Activated naive CD4-positive, alpha-beta T cell treated with anti-CD3 and anti-CD28 coated beads for 36 hours (primary cell): ENCODE measurements around the gene RBM42. TPM values are rescaled to one million over a fixed set of nuclear protein-coding genes. Genes with fewer than 3 reads are reported as not detected.
A peak's percentile ranks its signal among the peaks of the same experiment; 100 is the strongest.

Source experiments
- CTCF ChIA-PET: fragments of 350-600 bp; sonication (Branson Sonifier 250); formaldehyde crosslinking; loops from one replicate; lab custom pipeline; 2021; ENCODE audit warnings: antibody characterized with exemption; lab: Charles Lee
- DNase-seq: peaks from one replicate; pipeline ENCODE4 v3.0.0-alpha.2; 2020
- H3K27ac Mint-ChIP-seq: one replicate; pipeline ENCODE4 v1.8.0; 2021; ENCODE audit warnings: mild to moderate bottlenecking, mixed read lengths
- H3K27me3 Mint-ChIP-seq: one replicate; pipeline ENCODE4 v1.8.0; 2021; ENCODE audit warnings: low read depth, mixed read lengths
- H3K36me3 Mint-ChIP-seq: one replicate; pipeline ENCODE4 v1.8.0; 2021; ENCODE audit warnings: low read depth, mixed read lengths
- H3K4me1 Mint-ChIP-seq: one replicate; pipeline ENCODE4 v1.8.0; 2021; ENCODE audit warnings: low read depth, mixed read lengths
- H3K4me3 Mint-ChIP-seq: one replicate; pipeline ENCODE4 v1.8.0; 2021; ENCODE audit warnings: mild to moderate bottlenecking, moderate library complexity, mixed read lengths
- H3K9me3 Mint-ChIP-seq: one replicate; pipeline ENCODE4 v1.8.0; 2021; ENCODE audit warnings: mixed read lengths
- intact Hi-C: fragments of 100-400 bp; cut with micrococcal nuclease; formaldehyde crosslinking; loops from one replicate; pipeline ENCODE4 v1.15.1; 2023
- total RNA-seq, 2 experiments: library from RNA; stranded (reverse); gene quantifications; one replicate each; pipeline ENCODE4 v1.2.3, GENCODE V29; 2021

The RBM42 gene
- total RNA-seq, 2 experiments from 2014 or later: 64.2 to 66.2 TPM

DNA sequence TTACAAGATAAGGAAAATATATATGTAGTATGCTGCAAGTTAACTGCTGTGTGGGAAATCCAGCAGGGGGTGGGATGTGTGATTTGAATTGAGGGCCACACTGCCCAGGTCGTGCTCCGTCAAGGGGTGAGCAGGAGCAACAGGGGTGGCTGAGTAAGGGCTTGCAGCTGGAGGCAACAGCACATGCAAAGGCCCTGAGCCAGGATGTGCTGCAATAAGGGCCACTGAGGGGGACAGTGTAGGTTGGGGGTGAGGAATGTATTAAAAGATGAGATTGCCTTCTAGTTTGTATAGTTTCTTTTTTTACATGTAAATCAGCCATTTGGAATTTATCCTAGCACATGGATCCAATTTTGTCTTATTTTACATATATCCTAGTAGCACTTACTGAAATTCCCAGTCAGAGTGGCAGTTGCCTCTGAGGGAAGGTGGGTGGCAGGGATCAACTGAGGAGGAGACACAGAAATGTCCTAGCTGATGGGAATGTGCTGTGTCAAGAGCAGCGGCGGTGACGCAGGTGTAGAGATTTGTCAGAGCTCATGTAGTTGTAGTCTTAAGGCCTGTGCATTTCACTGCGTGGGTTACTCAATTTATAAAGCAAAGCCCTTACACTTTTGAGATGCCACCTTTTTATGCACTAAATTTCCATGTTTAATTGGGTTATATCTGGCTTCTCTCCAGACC is 5.4 kb upstream of the RBM42 start:
- Mint-ChIP-seq H3K9me3 (no peaks in the 10 kb centered on the region), H3K27me3 (no peaks in the 10 kb centered on the region), H3K27ac (no peak overlapping the region), H3K36me3 (peaks cover 8% of the 10 kb centered on the region), H3K4me1 (peaks cover 5% of the 10 kb centered on the region), H3K4me3 (no peak overlapping the region)
- DNase-seq: no peak
- intact Hi-C loops: no loop called here
- CTCF ChIA-PET: interaction anchor here (0.5 to 1.2 kb wide), 2 partner anchors 31 to 76 kb away, joined by 3 to 5 read pairs; no protein-coding TSS in a partner anchor

- Mint-ChIP-seq H3K27ac (peak overlapping the region; percentile 95), H3K9me3 (no peaks in the 10 kb centered on the region), H3K36me3 (peaks cover 16% of the 10 kb centered on the region), H3K4me3 (peak overlapping the region; percentile 100), H3K4me1 (peaks cover 18% of the 10 kb centered on the region), H3K27me3 (no peaks in the 10 kb centered on the region)
- DNase-seq: no peak
- intact Hi-C loops: loop anchor here (1.0 kb wide), 5 partner anchors 16 to 117 kb away; partner anchors contain the start of genes COX6B1, HAUS5, PSENEN and TMEM147
- CTCF ChIA-PET: no interaction called here
Observed at GRCh38 chr19:35628264-35628564, 622 bp upstream of the RBM42 start.

DNA sequence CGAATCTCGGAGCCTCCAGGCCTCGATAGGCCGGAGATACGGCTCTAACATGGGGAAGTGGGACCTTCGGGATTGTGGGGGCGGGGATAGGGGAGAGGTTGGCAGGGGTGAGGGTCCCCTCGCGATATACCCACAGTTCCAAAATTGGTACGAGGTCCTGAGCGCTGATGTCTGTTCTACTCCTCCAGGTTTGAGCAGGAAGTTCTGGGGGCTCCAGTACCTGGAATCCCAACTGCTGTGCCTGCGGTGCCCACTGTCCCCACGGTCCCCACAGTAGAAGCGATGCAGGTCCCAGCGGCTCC is 447 bp downstream of the RBM42 start:
- Mint-ChIP-seq H3K4me1 (peaks cover 19% of the 10 kb centered on the region), H3K27me3 (no peaks in the 10 kb centered on the region), H3K4me3 (peak overlapping the region; percentile 100), H3K27ac (peak overlapping the region; percentile 41), H3K36me3 (peaks cover 18% of the 10 kb centered on the region), H3K9me3 (no peaks in the 10 kb centered on the region)
- intact Hi-C loops: no loop called here
- no peak for DNase-seq
- CTCF ChIA-PET: interaction anchor here (1.0 kb wide), 1 partner anchor 119 kb away, joined by 3 read pairs; no protein-coding TSS in a partner anchor

GRCh38 chr19:35633727-35634440 is 5.0 kb downstream of the RBM42 start:
- DNase-seq: no peak
- Mint-ChIP-seq H3K27ac (peak overlapping the region; percentile 68), H3K27me3 (no peaks in the 10 kb centered on the region), H3K4me1 (peaks cover 10% of the 10 kb centered on the region), H3K4me3 (no peak overlapping the region), H3K36me3 (peaks cover 30% of the 10 kb centered on the region), H3K9me3 (no peaks in the 10 kb centered on the region)
- intact Hi-C loops: no loop called here
- CTCF ChIA-PET: no interaction called here

GRCh38 chr19:35636651-35637050 is 7.8 kb downstream of the RBM42 start:
- DNase-seq: no peak
- H3K4me3 Mint-ChIP-seq: no peak overlapping the region
- H3K9me3 Mint-ChIP-seq: no peaks in the 10 kb centered on the region
- no peaks in the 10 kb centered on the region for H3K27me3 Mint-ChIP-seq
- H3K4me1 Mint-ChIP-seq: peaks cover 9% of the 10 kb centered on the region
- no peak overlapping the region for H3K27ac Mint-ChIP-seq
- CTCF ChIA-PET: no interaction called here
- H3K36me3 Mint-ChIP-seq: peaks cover 27% of the 10 kb centered on the region
- intact Hi-C loops: no loop called here

DNA sequence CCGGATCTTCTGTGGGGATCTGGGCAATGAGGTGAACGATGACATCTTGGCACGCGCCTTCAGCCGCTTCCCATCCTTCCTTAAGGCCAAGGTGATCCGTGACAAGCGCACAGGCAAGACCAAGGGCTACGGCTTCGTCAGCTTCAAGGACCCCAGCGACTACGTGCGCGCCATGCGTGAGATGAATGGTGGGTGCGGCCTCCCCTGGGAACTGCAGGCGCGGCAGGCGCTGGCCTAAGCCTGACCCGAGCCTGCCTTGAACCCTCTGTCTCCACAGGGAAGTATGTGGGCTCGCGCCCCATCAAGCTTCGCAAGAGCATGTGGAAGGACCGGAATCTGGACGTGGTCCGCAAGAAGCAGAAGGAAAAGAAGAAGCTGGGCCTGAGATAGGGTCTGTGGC is 8.3 kb downstream of the RBM42 start:
- H3K9me3 Mint-ChIP-seq: no peaks in the 10 kb centered on the region
- DNase-seq: no peak
- no peaks in the 10 kb centered on the region for H3K27me3 Mint-ChIP-seq
- no peak overlapping the region for H3K27ac Mint-ChIP-seq
- H3K36me3 Mint-ChIP-seq: peaks cover 23% of the 10 kb centered on the region
- H3K4me3 Mint-ChIP-seq: no peak overlapping the region
- H3K4me1 Mint-ChIP-seq: peaks cover 14% of the 10 kb centered on the region
- intact Hi-C loops: no loop called here
- CTCF ChIA-PET: no interaction called here

- Mint-ChIP-seq H3K27me3 (no peaks in the 10 kb centered on the region), H3K4me3 (no peak overlapping the region), H3K9me3 (no peaks in the 10 kb centered on the region), H3K36me3 (peaks cover 16% of the 10 kb centered on the region), H3K27ac (no peak overlapping the region), H3K4me1 (peaks cover 20% of the 10 kb centered on the region)
- DNase-seq: no peak
- intact Hi-C loops: no loop called here
- CTCF ChIA-PET: no interaction called here
Observed at GRCh38 chr19:35639321-35639639, 10.4 kb downstream of the RBM42 start.

GRCh38 chr19:35639863-35640262 is 11.0 kb downstream of the RBM42 start:
- no peak overlapping the region for H3K4me3 Mint-ChIP-seq
- no peaks in the 10 kb centered on the region for H3K9me3 Mint-ChIP-seq
- CTCF ChIA-PET: no interaction called here

DNA sequence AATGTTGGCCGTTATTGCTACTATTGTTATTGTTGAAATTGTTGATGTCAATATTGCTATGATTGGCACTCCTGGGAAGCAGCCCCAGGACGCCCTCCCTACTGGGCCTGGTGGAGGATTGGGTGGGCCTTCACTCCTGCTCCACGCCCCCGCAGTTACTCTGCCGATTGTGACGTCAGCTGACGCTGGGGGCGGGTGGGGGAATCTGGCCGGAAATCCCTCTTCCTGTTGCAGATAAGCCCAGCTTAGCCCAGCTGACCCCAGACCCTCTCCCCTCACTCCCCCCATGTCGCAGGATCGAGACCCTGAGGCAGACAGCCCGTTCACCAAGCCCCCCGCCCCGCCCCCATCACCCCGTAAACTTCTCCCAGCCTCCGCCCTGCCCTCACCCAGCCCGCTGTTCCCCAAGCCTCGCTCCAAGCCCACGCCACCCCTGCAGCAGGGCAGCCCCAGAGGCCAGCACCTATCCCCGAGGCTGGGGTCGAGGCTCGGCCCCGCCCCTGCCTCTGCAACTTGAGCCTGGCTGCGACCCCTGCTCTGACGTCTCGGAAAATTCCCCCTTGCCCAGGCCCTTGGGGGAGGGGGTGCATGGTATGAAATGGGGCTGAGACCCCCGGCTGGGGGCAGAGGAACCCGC is 12.8 kb downstream of the RBM42 start, which contains the start of gene ETV2:
TSS of gene ETV2 (plus strand) at position 231 of the 637 bp plus-strand sequence. CDS start 716 bp downstream, outside the sequence.
- H3K9me3 Mint-ChIP-seq: no peaks in the 10 kb centered on the region
- CTCF ChIA-PET: no interaction called here
- intact Hi-C loops: loop anchor here (2.0 to 5.0 kb wide), 3 partner anchors 94 to 227 kb away; partner anchors contain the start of genes APLP1, ARHGAP33 and TMEM147
- H3K4me3 Mint-ChIP-seq: peak within 1 kb of the TSS; percentile 82
- peaks cover 9% of the 10 kb centered on the region for H3K36me3 Mint-ChIP-seq
- peaks cover 34% of the 10 kb centered on the region for H3K4me1 Mint-ChIP-seq
- H3K27me3 Mint-ChIP-seq: no peaks in the 10 kb centered on the region
- no peak within 1 kb of the TSS for H3K27ac Mint-ChIP-seq
- peak; percentile 63 for DNase-seq

More at GRCh38 chr19:35639863-35640262, 11.0 kb downstream of the RBM42 start:
- intact Hi-C loops: loop anchor here (5.0 kb wide), 2 partner anchors 93 to 137 kb away; partner anchors contain the start of genes ARHGAP33 and TMEM147
- Mint-ChIP-seq H3K4me1 (peaks cover 22% of the 10 kb centered on the region), H3K27ac (no peak overlapping the region), H3K36me3 (peaks cover 16% of the 10 kb centered on the region), H3K27me3 (no peaks in the 10 kb centered on the region)
- DNase-seq: no peak

- intact Hi-C loops: loop anchor here (2.0 to 5.0 kb wide), 3 partner anchors 95 to 226 kb away; partner anchors contain the start of genes APLP1, ARHGAP33 and TMEM147
- Mint-ChIP-seq H3K27me3 (no peaks in the 10 kb centered on the region), H3K36me3 (peaks cover 3% of the 10 kb centered on the region), H3K4me1 (peaks cover 36% of the 10 kb centered on the region), H3K9me3 (no peaks in the 10 kb centered on the region), H3K4me3 (peak overlapping the region; percentile 82), H3K27ac (no peak overlapping the region)
- CTCF ChIA-PET: no interaction called here
- DNase-seq: no peak
Observed at GRCh38 chr19:35642312-35642711, 13.5 kb downstream of the RBM42 start.

GRCh38 chr19:35642798-35643254 is 14.0 kb downstream of the RBM42 start:
- Mint-ChIP-seq H3K4me1 (peaks cover 36% of the 10 kb centered on the region), H3K36me3 (peaks cover 3% of the 10 kb centered on the region), H3K4me3 (peak overlapping the region; percentile 82), H3K9me3 (no peaks in the 10 kb centered on the region), H3K27ac (no peak overlapping the region), H3K27me3 (no peaks in the 10 kb centered on the region)
- DNase-seq: no peak
- CTCF ChIA-PET: interaction anchor here (0.7 kb wide), 1 partner anchor 30 kb away, joined by 4 read pairs; no protein-coding TSS in a partner anchor
- intact Hi-C loops: loop anchor here (2.0 to 5.0 kb wide), 3 partner anchors 96 to 226 kb away; partner anchors contain the start of genes APLP1, ARHGAP33 and TMEM147
